ENCODE results near the gene SLC25A45.

DNA sequence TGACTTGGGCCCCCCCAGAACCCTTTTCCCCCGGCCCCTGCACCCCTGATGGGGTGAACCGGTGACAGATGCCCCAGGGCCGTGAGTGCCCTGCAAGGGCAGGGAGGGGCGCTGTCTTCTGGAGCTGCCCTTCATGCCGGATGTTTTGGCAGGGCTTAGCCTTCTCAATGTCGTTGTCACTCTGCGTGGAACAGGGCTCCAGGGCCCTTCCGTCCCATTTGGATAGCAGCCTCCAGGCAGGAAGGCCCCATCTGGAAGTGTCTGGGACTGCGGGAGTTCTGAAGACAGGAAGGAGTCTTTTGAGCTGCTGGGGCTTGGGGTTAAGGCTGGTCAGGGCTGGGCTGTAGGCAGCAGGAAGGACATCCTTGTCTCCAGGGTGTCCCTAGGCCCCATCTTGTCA lies 8.6 kb upstream of the SLC25A45 start:
- no peak for TF ChIP-seq CTCF (IDR thresholded peaks at IDR 0.05)
- no peak for TF ChIP-seq EP300 (IDR thresholded peaks at IDR 0.05; ENCODE audit: low read depth)
- no peak for TF ChIP-seq POLR2A (IDR thresholded peaks at IDR 0.05)

Measured in transverse colon (tissue), 3 donors.